Epidermal melanocyte (primary cell): ENCODE measurements around the gene NMRAL1.
A peak's percentile ranks its signal among the peaks of the same experiment; 100 is the strongest.

Experiments used
- DNase-seq: peaks from one replicate; pipeline ENCODE4 v3.0.0; 2011; ENCODE audit warnings: low spot score; ENCODE audit not compliant: insufficient read length

Gene NMRAL1

DNA sequence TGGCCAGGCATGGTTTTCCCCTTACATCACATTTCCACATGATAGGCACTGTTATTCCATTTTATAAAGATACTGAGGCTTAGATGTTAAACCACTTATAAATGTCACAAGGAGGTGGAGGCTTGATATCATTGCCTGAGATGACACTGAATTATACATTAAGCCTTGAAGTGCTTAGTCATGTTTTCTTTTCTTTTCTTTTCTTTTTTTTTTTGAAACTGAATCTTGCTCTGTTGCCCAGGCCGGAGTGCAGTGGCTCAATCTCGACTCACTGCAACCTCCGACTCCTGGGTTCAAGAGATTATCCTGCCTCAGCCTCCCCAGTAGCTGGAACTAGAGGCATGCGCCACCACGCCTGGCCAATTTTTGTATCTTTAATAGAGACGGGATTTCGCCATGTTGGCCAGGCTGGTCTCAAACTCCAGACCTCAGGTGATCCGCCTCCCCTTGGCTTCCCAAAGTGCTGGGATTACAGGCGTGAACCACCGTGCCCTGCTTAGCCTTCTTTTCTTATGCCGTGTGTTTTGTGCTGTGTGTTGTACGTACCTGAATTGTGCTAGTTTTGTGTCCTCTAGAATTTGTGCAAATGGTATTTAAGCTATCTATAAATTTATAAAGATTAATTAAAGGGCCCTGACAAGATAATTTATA is 47.6 kb downstream of the NMRAL1 start:
- no peak for DNase-seq

DNA sequence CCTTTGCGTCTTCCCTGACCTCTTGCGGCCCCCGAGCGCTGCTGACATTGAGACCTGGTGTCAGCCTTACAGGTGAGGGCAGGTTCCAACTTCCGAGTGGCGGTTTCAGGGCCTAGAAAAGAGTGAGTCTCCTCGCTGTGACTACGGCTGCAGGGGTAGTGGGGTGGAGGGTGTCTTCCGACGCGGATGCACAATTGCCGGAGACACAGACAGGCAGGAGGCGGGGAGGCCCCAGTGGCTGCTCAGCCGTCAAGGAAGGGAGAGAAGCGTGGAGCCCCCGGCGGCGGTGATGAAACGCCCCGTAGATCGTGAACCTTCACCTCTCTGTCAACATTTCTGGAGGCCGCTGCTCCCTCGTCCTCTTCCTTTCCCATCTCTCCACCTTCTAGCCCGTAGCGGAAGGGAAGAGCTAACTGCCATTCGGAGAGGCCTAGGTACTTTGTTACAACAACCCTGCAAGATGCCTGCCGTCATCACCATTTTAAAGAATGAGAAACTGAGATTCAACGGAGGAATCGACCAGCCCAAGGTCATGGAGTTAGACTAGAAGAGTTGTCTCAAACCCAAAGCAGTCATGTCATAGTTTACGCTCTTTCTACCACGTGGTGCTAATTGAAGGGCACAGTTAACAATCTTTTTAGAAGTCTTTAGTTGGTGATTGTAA is 48.3 kb downstream of the NMRAL1 start:
- DNase-seq, result no peak

DNA sequence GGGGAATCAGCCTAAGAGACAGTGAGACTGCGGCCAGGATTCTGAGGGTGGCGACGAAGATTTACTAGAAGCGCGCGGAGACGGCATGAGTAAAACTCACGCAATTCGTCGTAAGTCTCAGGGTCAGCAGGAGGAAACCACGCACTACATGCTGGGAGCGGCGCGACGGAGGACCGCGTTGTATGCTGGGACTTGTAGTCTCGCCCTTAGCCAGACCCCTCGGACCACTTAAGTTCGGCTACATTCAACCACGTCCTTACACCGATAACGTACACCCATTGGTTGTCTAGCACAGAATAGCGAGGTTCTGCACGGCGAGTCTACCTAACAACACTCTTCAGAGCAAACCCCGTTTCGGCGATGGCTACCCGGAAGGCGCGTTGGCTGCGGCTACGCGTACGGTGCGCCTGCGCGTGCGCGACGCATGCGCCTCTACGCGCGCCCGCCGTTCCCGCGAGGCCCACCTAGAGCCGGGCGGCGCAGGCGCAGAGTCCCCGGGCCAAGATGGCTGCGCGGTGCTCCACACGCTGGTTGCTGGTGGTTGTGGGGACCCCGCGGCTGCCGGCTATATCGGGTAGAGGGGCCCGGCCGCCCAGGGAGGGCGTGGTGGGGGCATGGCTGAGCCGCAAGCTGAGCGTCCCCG is 48.9 kb downstream of the NMRAL1 start, which contains the start of gene DNAJA3:
TSS of gene DNAJA3 (plus strand) at position 491 of the 643 bp plus-strand sequence. CDS start at position 505, 14 bp downstream.
- DNase-seq, result peak; percentile 96

DNA sequence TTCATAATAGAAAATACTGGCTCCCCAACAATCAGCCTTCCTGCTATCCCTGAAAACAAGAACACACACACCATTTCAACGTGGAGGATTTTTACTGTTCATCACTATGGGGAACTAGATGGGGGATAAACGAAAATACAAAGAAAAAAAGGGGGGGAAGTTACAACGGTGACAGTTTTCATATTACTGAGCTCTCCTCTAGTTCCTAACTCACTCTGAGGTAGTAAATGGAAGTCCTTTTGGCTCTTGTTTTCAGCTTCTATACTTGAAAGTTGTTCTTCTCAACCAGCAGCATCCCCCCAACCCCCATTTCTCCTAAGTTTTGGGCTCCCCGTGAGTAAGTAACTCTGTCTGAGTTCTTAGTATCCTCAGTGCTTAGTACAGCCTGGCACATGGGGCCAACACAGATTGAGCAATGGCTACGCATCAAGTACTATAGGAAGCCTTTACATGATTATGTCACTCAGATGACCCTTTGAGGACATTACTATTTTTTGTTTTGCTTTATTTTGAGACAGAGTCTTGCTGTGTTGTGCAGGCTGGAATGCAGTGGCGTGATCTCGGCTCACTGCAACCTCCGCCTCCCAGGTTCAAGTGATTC is 53.8 kb downstream of the NMRAL1 start:
- DNase-seq, result no peak

DNA sequence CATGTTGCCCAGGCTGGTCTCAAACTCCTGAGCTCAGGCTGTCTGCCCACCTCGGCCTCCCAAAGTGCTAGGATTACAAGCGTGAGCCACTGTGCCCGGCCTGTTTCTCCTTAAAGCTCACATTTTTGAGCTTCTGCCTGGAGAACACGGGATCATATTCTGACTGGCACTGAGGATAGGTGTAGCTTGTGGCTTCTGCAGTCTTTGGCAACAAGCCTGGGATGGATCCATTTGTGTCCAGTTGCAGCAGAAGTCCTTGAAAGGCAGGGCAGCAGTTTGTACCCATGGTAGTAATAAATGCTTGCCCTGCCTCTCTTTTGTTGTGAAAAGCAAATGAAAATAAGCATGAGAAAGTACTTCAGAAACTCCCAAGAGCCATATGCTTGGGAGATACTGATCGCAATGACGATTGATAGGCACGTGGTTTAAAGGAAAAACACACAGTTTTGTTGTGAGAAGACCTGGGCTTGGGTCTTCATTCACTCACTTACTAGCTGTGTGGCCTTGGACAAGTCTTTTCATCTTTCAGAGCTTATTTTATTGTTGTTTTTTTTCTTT is 54.9 kb downstream of the NMRAL1 start:
- no peak for DNase-seq

DNA sequence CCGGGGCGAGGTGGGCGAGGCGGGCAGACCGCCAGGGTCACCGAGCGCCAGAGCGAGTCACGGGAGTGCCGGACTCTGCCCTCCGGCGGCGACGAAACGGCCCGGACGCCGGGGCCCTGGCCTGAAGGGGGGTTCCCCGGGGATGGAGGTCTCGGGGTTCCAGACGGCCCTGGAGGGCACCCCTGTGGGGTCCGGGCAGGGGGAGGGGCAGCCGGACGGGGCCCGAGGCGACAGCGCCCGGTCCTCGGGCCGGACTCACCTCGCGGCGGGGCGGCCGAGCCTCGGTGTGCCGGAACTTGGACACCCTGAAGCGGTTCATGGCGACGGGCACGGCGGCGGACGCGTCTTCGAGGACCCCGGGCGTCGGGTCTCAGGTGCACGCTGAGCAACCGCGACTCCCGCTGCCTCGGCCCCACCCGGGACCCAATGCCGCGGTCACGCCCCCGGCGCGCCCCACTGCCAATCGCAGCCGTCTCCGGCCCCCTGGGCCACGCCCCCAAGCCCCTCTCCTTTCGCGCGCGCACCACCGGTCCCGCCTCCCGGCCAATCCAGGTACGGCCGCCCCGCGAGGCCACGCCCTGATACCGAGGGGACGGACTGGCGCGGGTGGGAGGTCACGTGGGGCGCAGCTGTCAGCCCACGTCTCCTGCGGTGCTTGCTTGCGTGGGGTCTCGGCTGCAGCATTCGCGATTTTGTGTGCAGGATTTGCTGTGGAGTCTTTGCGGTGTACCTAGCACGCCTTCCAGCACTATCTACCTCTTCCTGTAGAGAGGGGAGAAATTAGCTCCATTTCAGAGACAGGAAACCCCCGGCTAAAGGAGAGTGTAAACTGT is 58.0 kb downstream of the NMRAL1 start, which contains the start of gene CORO7:
TSS of gene CORO7 (minus strand) at position 397 of the 833 bp plus-strand sequence. CDS start at position 319, 78 bp downstream.
- DNase-seq, result peak; percentile 84

DNA sequence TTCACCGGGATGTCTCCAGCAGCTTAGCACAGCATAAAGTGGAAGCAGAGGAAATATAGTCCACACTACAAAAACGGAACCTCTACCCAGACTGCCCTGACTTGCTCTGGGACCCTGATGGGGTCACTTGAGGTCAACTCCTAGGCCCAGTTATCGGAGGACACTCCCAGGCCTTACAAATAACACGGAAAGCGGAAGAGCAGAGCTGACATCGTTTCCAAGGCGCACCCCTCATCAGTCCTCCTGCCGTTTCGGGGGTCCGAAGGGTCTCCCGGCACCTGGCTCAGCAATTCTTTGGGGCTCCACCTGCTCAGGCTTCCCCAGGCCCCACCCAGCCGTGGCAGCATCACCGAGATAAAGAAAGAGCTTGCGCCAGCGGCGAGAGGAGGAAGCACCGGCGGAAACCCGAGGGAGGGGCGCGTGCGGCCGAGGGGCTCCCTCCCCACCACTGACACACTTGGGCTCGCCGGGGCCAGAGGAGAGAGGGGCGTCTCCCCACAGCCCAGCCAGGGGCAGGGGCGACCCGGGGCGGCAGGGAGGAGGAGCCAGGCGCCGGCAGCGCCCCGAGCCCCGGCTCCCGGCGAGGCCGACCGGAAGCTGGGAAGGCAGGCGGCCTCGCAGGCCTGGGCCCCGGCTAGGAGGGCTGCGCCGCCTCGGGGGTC is 58.8 kb downstream of the NMRAL1 start:
- no peak for DNase-seq

DNA sequence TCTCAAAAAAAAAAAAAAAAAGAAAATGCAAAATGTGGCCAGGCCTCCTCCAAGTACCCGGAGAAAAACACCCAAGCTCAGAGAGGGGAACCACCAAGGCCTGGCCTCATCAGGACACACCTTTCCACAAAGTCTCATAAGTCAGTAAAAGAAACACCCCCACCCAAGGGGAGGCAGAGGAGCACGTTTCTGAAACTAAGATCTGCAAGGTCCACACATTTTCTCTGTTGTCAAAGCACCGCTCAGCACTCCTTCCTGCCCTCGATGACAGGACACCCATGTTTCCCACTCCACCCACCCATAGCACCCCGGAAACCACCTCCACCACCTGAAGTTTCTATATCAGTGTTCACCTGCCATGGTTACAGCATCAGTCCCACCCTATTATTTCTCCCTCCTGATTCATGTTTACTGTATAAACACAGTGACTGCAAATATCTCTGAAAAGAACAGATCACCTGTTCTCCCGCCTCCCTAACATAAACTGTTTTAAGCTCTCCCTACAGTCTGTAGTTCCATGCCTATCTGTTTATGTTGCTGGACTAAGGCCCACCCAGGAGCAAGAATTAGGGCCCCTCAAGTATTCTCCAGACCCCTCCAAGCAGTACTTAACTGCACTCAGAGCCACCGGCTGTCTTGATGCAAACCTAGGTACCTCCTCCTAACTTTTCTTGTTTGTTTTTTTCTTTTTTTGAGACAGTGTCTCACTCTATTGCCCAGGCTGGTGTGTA is 60.1 kb downstream of the NMRAL1 start:
- no peak for DNase-seq

DNA sequence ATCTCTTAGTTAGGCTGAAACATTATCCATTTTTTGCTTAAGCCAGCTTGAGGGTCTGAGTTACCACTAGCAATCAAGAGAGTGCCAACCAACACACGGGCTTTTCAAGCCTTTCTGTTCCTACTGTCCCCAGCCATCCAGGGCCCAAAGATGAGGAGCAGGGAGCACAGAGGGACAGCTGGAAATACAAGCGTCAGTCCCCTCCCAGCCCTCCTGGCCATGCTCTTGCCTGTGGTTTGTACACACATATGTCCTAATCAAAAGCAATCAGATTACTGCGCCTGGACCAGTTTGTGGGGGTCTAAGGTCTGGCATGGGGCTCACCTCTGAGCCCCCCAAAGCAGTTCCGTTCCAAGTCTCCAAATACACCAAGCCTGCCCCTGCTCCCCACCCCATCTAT is 61.6 kb downstream of the NMRAL1 start:
- DNase-seq, result no peak

DNA sequence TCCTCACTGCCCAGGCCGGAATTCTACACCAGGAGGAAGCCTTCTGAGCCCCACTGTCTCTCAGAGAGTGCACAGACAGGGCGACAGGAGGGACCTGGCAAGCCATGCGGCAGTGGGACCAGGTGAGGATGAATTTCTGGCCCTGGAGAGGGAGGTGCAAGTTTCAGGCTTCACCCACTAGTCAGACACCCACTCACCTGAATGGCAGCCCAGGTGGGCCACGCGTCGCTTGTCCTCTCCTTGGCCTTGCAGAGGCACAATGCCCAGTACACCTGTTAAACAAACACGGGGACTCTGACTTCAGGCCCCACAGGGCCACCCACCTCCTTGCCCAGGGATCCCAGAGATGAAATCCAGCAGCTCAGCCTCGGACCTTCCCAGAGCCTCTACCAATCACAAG is 62.3 kb downstream of the NMRAL1 start:
- no peak for DNase-seq
